SHP77 treated with DMSO at 0.1 percent for 48 hours (cell line): ENCODE measurements around the gene C1orf167.

Experiments used
- DNase-seq: peaks from one replicate; lab custom pipeline; 2025; lab: John Stamatoyannopoulos, UW

Gene C1orf167

GRCh38 chr1:11736746-11737639 is 25.0 kb upstream of the C1orf167 start:
- DNase-seq: no peak

GRCh38 chr1:11738096-11738495 is 23.9 kb upstream of the C1orf167 start:
- DNase-seq: no peak

- DNase-seq: no peak
Observed at GRCh38 chr1:11738783-11739182, 23.2 kb upstream of the C1orf167 start.

- no peak for DNase-seq
Observed at GRCh38 chr1:11740258-11741192, 21.5 kb upstream of the C1orf167 start.

GRCh38 chr1:11741482-11741881 is 20.5 kb upstream of the C1orf167 start:
- DNase-seq: no peak

GRCh38 chr1:11741919-11742558 is 20.0 kb upstream of the C1orf167 start:
- no peak for DNase-seq

- DNase-seq: no peak
Observed at GRCh38 chr1:11744287-11744686, 17.7 kb upstream of the C1orf167 start.

GRCh38 chr1:11746092-11746491 is 15.9 kb upstream of the C1orf167 start:
- DNase-seq: no peak

GRCh38 chr1:11746795-11747487 is 15.1 kb upstream of the C1orf167 start:
- no peak for DNase-seq

- no peak for DNase-seq
Observed at GRCh38 chr1:11748294-11749202, 13.4 kb upstream of the C1orf167 start.

- no peak for DNase-seq
Observed at GRCh38 chr1:11749203-11749689, 12.7 kb upstream of the C1orf167 start.

GRCh38 chr1:11749996-11750395 is 12.0 kb upstream of the C1orf167 start:
- no peak for DNase-seq

- no peak for DNase-seq
Observed at GRCh38 chr1:11751087-11751486, 10.9 kb upstream of the C1orf167 start.

- no peak for DNase-seq
Observed at GRCh38 chr1:11752359-11753088, 9.5 kb upstream of the C1orf167 start.

- no peak for DNase-seq
Observed at GRCh38 chr1:11753555-11754208, 8.3 kb upstream of the C1orf167 start.

- DNase-seq: no peak
Observed at GRCh38 chr1:11757047-11757446, 4.9 kb upstream of the C1orf167 start.

GRCh38 chr1:11759791-11760190 is 2.2 kb upstream of the C1orf167 start:
- no peak for DNase-seq

- no peak for DNase-seq
Observed at GRCh38 chr1:11761285-11761684, 708 bp upstream of the C1orf167 start.

GRCh38 chr1:11764115-11764514 is 2.1 kb downstream of the C1orf167 start:
- no peak for DNase-seq
